ENCODE measurements around the gene PANX2. TPM values are rescaled to one million over a fixed set of nuclear protein-coding genes. Genes with fewer than 3 reads are reported as not detected.
"Not testable (repeated sequence)": the region's sequence is repeated elsewhere in the genome, so short reads cannot be mapped to it uniquely, and the experiment has no call there.

The PANX2 gene
- total RNA-seq, 1 donor, result under 0.01 TPM

GRCh38 chr22:50143096-50143495, 27.4 kb upstream of the PANX2 start:
- peak; percentile 14 for DNase-seq (ENCODE audit: insufficient read length, low spot score, missing footprints)
- Histone ChIP-seq H3K4me1 (ENCODE audit: insufficient read depth, low read length) (no peaks in the 10 kb centered on the region), H3K27ac (ENCODE audit: low read depth, low read length) (no peak overlapping the region)

GRCh38 chr22:50144005-50144614, 26.4 kb upstream of the PANX2 start:
- Histone ChIP-seq H3K36me3 (ENCODE audit: insufficient read depth, low read length) (no peaks in the 10 kb centered on the region), H3K27ac (ENCODE audit: low read depth, low read length) (no peak overlapping the region), H2AFZ (ENCODE audit: low read length) (no peak overlapping the region), H3K9me3 (ENCODE audit: low read depth, low read length) (no peaks in the 10 kb centered on the region), H3K4me3 (ENCODE audit: insufficient read depth, low read length) (no peak overlapping the region), H3K4me2 (ENCODE audit: insufficient read depth, low read length) (no peak overlapping the region), H4K20me1 (ENCODE audit: insufficient read depth, low read length) (no peaks in the 10 kb centered on the region), H3K79me2 (ENCODE audit: insufficient read depth, low read length) (no peaks in the 10 kb centered on the region), H3K4me1 (ENCODE audit: insufficient read depth, low read length) (no peaks in the 10 kb centered on the region), H3K27me3 (ENCODE audit: insufficient read depth, low read length) (peaks cover 29% of the 10 kb centered on the region)
- TF ChIP-seq CTCF (IDR thresholded peaks at IDR 0.05; ENCODE audit: extremely low read depth, low read depth, low read length), result no peak
- DNase-seq (ENCODE audit: insufficient read length, low spot score, missing footprints), result peak; percentile 31

More at GRCh38 chr22:50143096-50143495, 27.4 kb upstream of the PANX2 start:
- Histone ChIP-seq H3K36me3 (ENCODE audit: insufficient read depth, low read length) (no peaks in the 10 kb centered on the region), H4K20me1 (ENCODE audit: insufficient read depth, low read length) (no peaks in the 10 kb centered on the region), H3K9me3 (ENCODE audit: low read depth, low read length) (no peaks in the 10 kb centered on the region), H3K4me2 (ENCODE audit: insufficient read depth, low read length) (no peak overlapping the region), H3K79me2 (ENCODE audit: insufficient read depth, low read length) (no peaks in the 10 kb centered on the region), H3K4me3 (ENCODE audit: insufficient read depth, low read length) (no peak overlapping the region), H3K27me3 (ENCODE audit: insufficient read depth, low read length) (peaks cover 31% of the 10 kb centered on the region), H2AFZ (ENCODE audit: low read length) (no peak overlapping the region)
- no peak for TF ChIP-seq CTCF (IDR thresholded peaks at IDR 0.05; ENCODE audit: extremely low read depth, low read depth, low read length)

DNA sequence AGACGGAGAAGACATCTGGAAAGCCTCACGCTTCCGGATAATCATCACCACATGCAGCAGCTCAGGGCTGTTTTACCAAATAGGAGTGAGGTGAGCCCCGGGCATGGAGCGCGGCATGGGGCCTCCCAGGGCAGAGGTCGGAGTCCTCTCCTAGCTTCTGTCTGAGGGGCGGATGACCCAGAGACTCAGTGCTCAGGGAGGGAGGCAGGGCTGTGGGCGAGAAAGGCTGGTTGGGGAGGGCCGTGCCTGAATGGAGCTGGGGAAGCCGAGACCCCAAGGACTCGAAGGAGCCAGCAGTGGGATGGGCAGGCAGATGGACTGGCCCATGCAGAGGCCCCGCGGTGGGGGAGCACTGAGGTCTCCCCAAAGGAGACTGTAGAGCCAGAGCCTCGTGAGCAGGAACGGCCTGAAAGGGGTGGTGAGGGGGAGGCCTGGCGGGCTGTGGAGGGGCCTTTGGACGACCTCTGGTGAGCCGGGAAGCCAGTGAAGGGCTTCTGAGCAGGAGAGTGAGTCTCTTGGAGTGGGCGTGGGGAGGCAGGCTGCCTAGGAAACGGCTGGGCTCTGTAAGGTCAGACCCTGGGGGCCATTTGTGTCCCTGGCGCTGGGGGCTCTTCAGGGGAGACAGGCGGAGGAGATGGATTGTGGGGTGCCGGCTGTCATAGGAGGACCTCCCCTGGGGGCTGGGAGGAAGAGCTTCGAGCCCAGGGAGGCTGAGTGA, 24.7 kb upstream of the PANX2 start:
- no peaks in the 10 kb centered on the region for H3K79me2 ChIP-seq (ENCODE audit: insufficient read depth, low read length)
- no peaks in the 10 kb centered on the region for H3K9me3 ChIP-seq (ENCODE audit: low read depth, low read length)
- no peak for TF ChIP-seq CTCF (IDR thresholded peaks at IDR 0.05; ENCODE audit: extremely low read depth, low read depth, low read length)
- H3K27ac ChIP-seq (ENCODE audit: low read depth, low read length), result no peak overlapping the region
- no peak overlapping the region for H2AFZ ChIP-seq (ENCODE audit: low read length)
- H3K4me3 ChIP-seq (ENCODE audit: insufficient read depth, low read length), result no peak overlapping the region
- DNase-seq (ENCODE audit: insufficient read length, low spot score, missing footprints), result peak; percentile 57
- no peaks in the 10 kb centered on the region for H3K36me3 ChIP-seq (ENCODE audit: insufficient read depth, low read length)
- H3K4me2 ChIP-seq (ENCODE audit: insufficient read depth, low read length), result no peak overlapping the region
- H4K20me1 ChIP-seq (ENCODE audit: insufficient read depth, low read length), result no peaks in the 10 kb centered on the region
- H3K27me3 ChIP-seq (ENCODE audit: insufficient read depth, low read length), result peaks cover 18% of the 10 kb centered on the region
- H3K4me1 ChIP-seq (ENCODE audit: insufficient read depth, low read length), result no peaks in the 10 kb centered on the region

GRCh38 chr22:50146439-50147238, 23.9 kb upstream of the PANX2 start:
- peak; percentile 98 for TF ChIP-seq CTCF (IDR thresholded peaks at IDR 0.05; ENCODE audit: extremely low read depth, low read depth, low read length)
- Histone ChIP-seq H3K4me3 (ENCODE audit: insufficient read depth, low read length) (no peak overlapping the region), H3K27me3 (ENCODE audit: insufficient read depth, low read length) (peaks cover 18% of the 10 kb centered on the region), H4K20me1 (ENCODE audit: insufficient read depth, low read length) (no peaks in the 10 kb centered on the region), H3K79me2 (ENCODE audit: insufficient read depth, low read length) (no peaks in the 10 kb centered on the region), H3K36me3 (ENCODE audit: insufficient read depth, low read length) (no peaks in the 10 kb centered on the region), H3K4me1 (ENCODE audit: insufficient read depth, low read length) (no peaks in the 10 kb centered on the region), H3K9me3 (ENCODE audit: low read depth, low read length) (no peaks in the 10 kb centered on the region), H3K4me2 (ENCODE audit: insufficient read depth, low read length) (no peak overlapping the region), H3K27ac (ENCODE audit: low read depth, low read length) (no peak overlapping the region), H2AFZ (ENCODE audit: low read length) (no peak overlapping the region)
- peak; percentile 98 for DNase-seq (ENCODE audit: insufficient read length, low spot score, missing footprints)

- not testable (repeated sequence) for H4K20me1 ChIP-seq (ENCODE audit: insufficient read depth, low read length); H3K27ac ChIP-seq (ENCODE audit: low read depth, low read length); H3K9me3 ChIP-seq (ENCODE audit: low read depth, low read length); H2AFZ ChIP-seq (ENCODE audit: low read length); H3K79me2 ChIP-seq (ENCODE audit: insufficient read depth, low read length); H3K4me2 ChIP-seq (ENCODE audit: insufficient read depth, low read length); H3K36me3 ChIP-seq (ENCODE audit: insufficient read depth, low read length); H3K4me1 ChIP-seq (ENCODE audit: insufficient read depth, low read length); H3K4me3 ChIP-seq (ENCODE audit: insufficient read depth, low read length)
- peak; percentile 50 for DNase-seq (ENCODE audit: insufficient read length, low spot score, missing footprints)
- peaks cover 11% of the 10 kb centered on the region for H3K27me3 ChIP-seq (ENCODE audit: insufficient read depth, low read length)
These were observed 23.0 kb upstream of the PANX2 start for GRCh38 chr22:50147258-50148165.
